HG02759 (cell line): ENCODE results near the gene RASSF7.
"Not testable (repeated sequence)": the region's sequence is repeated elsewhere in the genome, so short reads cannot be mapped to it uniquely, and the experiment has no call there.

Source experiments
- ATAC-seq: cut with Tn5 transposase; IDR thresholded peaks from one replicate; pipeline ENCODE4 v1.9.1; 2021; ENCODE audit warnings: mild to moderate bottlenecking, moderate library complexity; ENCODE audit not compliant: unreplicated experiment

Gene RASSF7

GRCh38 chr11:560305-561147 lies at the start of gene RASSF7, which contains the start of gene LMNTD2:
TSS of gene RASSF7 (plus strand) at chr11:560970. CDS start at chr11:561769, 799 bp downstream.
TSS of gene LMNTD2 (minus strand) at chr11:560738. CDS start at chr11:560716, 22 bp downstream.
- peak; percentile 81 for ATAC-seq

DNA sequence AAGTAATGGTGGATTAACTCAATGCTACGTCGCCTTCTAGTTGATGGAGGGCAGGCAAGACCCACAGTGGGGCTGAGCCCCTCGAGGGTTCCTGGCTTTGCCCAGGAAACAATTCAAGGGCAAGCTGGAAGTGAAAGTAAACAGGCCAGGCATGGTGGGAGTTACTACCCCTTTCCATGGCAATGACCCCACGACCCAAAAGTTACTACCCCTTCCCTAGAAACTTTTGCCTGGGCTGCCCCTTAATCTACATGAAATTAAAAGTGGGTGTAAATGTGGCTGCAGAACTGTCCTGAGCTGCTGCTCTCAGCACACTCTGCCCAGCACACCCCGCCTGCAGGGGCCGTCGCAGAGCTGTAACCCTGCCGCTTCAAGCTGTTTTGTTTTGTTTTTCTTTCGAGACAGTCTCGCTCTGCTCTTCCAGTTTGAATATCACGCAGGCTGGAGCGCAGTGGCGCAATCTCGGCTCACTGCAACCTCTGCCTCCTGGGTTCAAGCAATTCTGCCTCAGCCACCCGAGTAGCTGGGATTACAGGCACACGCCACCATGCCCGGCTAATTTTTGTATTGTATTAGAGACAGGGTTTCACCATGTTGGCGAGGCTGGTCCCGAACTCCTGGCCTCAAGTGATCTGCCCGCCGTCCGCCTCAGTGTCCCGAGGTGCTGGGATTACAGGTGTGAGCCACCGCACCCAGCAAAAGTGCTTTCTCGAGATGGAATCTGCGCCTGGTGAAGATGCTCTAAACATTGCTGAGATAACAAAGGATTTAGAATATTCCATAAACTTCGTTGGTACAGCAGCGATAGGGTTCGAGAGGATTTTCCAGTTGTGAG lies 47.8 kb upstream of the RASSF7 start:
- ATAC-seq, result no peak

- ATAC-seq, result no peak
Observed at GRCh38 chr11:514606-515005, 46.2 kb upstream of the RASSF7 start.

DNA sequence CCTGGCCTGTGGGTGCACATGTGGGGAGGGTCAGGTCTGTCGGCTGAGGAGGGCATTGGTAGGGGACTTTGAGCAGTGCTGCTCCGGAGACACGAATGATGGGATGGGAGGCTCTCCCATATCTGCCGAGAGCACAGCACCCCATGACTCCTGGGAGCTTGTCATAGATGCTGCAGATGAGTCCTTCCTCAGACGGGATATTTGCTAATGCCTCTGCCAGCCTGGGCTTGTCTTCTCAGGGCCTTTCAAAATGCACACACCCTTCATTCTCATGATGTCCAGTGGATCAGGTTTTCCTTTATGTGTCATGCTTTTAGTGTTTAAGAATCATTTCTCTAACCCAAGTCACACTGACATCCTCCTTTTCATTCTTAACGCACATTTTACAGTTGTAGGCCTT lies 45.6 kb upstream of the RASSF7 start:
- no peak for ATAC-seq

- no peak for ATAC-seq
Observed at GRCh38 chr11:516400-516799, 44.4 kb upstream of the RASSF7 start.

- ATAC-seq, result not testable (repeated sequence)
Observed at GRCh38 chr11:516918-517685, 43.7 kb upstream of the RASSF7 start.

DNA sequence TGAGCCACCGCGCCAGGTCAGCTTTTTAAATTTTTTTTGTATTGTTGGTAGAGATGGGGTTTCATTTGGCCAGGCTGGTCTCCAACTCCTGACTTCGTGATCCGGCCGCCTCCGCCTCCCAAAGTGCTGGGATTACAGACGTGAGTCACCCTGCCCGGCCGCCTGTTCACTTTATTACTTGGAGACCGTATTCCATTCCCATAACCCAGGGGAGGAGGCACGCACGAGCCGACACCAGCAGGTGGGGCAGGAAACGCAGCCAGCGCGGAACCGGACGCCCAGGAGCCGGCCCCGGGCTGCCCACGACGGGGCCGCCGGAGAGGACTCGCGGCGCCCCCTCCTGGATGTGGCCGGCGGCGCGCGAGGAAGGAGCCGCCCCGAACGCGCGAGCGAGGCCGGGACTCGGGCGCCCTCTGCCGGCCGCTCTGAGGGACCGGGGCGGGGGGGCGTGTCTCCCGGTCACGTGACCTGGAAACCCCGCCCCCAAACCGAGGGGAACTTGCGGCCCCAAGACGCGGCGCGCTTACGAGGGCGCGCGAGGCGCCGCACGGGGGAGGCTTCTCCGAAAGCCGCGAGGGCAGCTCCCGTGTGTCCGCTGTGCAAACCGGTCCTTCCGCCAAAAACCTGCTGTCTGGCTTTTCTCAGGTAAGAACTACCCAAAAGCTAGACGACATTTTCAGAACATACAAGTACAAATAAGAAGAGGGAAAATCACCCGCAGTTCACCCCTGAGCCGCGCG lies 42.1 kb upstream of the RASSF7 start:
- peak; percentile 97 for ATAC-seq

- ATAC-seq, result no peak
Observed at GRCh38 chr11:520428-521176, 40.2 kb upstream of the RASSF7 start.

GRCh38 chr11:521177-521688 lies 39.5 kb upstream of the RASSF7 start:
- ATAC-seq, result no peak

DNA sequence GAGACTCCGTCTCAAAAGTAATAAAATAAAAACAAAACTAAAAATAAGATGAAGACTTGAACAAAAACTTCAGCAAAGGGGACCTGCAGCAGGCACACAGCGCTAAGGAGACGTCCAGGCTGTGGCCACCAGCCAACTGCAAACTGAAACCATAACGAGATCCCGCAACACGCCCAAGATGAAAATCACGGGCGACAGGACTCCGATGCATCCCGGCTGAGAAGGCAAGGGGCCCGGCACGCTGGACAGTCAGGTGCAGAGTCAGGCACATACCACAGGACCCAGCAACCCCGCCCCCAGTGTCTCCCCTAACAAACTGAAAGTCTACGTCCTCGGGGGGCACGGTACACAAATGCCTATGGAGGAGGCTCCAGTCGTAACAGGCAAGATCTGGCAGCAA lies 34.6 kb upstream of the RASSF7 start:
- no peak for ATAC-seq

DNA sequence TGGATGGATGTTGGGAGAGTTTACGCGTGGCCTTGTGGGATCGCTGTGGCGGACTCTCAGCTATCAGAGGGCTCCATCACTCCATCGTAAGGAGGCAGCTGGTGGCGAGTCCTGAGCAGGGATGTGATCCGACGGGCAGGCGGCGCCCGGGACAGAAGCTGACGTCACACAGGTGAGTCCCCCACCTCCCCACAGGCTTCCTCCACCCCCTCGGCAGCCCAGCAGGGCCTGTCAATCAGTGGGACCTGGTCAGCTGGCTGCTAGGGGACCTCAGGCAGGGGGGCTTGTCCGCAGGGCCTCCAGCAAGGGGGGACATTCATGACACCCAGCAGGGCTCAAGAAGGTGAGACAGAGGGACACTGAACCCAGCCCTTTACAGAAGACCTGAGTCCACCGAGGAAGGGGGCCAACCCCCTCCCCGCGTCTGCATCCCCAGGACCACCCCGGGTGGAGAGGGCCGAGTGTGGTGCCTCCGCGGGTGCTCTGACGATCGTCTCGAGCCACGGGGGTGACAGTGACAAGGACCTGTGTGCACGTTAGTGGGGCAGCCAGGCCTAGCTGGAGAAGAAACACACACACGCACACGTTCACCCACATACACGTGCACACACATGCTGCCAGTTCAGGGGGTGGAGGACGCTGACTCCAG lies 32.5 kb upstream of the RASSF7 start:
- no peak for ATAC-seq

DNA sequence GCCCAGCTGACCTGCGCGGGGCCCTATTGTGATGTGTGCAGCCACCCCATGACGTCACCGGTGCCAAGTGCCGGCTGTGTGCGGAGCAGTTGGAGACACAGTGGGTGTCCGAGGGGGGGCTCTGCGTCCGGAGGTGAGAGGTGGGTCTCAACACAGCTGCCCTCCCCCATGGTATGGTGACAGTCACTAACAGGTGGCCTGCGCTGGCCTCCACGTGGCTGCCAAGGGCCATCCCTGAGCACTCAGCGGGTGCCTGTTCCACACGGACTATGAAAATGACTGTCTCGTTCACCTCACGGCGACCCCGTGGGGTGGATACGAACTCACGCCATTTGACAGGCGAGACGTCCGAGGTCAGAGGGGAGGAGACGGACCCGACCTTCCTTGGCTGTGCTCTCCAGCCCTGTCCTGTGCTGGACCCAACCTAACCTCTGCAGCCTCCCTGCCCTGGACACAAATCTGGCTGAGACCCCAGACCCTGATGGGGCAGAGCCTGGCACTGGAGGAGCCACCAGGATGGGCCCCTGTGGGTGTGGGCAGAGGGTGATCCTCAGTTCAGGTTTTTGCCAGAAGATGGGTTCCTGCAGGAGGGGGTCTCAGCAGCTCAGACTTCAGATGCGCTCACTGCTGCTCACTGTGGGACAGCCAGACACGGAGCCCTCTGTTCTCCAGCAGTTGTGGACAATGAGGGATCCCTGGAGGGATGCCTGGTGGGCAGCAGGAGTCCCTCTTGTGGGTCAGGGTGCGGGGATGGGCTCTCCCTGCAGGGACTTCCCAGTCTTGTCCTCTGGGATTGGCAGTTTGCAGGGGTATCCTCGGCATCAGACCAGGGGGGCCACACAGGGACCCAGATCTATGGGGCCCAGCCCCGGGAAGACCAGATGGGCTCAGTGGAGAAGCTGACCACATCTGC lies 31.7 kb upstream of the RASSF7 start:
- ATAC-seq, result no peak

- ATAC-seq, result no peak
Observed at GRCh38 chr11:529728-530411, 30.9 kb upstream of the RASSF7 start.

DNA sequence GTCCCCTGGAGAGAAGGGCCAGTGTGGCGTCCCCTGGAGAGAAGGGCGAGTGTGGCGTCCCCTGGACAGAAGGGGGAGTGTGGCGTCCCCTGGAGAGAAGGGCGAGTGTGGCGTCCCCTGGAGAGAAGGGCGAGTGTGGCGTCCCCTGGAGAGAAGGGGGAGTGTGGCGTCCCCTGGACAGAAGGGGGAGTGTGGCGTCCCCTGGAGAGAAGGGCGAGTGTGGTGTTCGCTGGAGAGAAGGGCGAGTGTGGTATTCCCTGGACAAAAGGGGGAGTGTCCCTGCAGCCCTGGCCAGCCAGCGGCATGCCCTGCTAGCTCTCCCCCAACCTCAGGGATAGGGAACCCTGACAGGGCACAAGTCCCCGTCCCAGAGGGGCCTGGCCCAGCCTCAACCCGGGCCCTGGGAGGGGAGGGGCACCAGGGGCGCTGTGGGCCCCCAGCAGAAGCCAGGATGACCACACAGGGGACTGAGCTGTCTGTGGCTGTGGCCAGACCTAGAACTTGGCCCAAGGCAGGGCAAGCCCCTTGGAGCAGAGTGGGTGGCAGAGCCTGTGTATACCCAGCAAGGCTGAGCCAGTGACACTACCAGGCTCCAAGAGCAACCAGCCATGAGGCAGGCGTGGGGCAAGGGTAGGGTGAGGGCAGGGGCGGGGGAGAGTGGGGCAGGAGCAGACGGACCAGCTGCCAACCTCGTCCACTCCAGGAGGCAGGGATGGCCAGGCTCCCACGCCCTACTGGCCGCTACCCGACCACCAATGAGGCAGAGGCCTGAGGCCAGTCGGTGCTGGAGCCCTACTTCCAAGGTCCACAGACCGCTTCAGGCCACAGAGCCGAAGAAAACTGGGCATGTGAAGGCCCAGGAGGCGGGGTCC lies 29.6 kb upstream of the RASSF7 start:
- no peak for ATAC-seq

- ATAC-seq, result no peak
Observed at GRCh38 chr11:531919-532526, 28.7 kb upstream of the RASSF7 start.

DNA sequence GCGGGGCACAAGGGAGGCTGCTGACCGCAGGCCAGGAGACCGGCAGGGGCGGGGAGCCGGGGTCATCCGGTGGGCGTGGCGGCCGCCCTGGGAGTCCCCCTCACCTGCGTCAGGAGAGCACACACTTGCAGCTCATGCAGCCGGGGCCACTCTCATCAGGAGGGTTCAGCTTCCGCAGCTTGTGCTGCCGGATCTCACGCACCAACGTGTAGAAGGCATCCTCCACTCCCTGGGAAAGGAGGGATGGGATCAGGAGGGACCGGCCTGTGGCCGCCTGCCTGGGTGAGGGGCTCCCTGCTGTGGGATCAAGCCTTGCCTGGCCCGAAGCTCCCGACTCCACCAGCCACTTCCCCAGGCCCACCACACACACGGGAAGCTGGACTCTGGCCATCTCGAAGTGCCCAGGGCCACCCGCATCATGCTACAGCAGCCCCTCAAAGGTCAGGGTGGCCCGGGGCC lies 28.2 kb upstream of the RASSF7 start:
- ATAC-seq, result no peak
